H7 (cell line): ENCODE results near the gene BIK. TPM values are rescaled to one million over a fixed set of nuclear protein-coding genes. Genes with fewer than 3 reads are reported as not detected.
A peak's percentile ranks its signal among the peaks of the same experiment; 100 is the strongest.

Experiments
- DNase-seq: peaks from one replicate; pipeline ENCODE4 v3.0.0; 2012
- H3K27me3 ChIP-seq: 2 replicates; pipeline ENCODE4 v1.6.0; 2011; ENCODE audit warnings: mild to moderate bottlenecking, low read length; ENCODE audit not compliant: control insufficient read depth, insufficient read depth
- H3K36me3 ChIP-seq: replicated peaks from 2 replicates; pipeline ENCODE4 v1.5.1; 2011; ENCODE audit warnings: low read length; ENCODE audit not compliant: control insufficient read depth, insufficient read depth
- H3K4me3 ChIP-seq: 2 replicates; pipeline ENCODE4 v1.5.1; 2011; ENCODE audit warnings: low read depth, mild to moderate bottlenecking, control low read depth, low read length, moderate library complexity; ENCODE audit not compliant: insufficient read depth
- total RNA-seq: library from RNA; depleted of rRNA; stranded (reverse); fragments of >200 nt; shearing (Covaris generic); gene quantifications from 2 replicates; pipeline ENCODE4 v1.2.3, GENCODE V29; 2014; rRNA removed

Gene BIK, protein sequence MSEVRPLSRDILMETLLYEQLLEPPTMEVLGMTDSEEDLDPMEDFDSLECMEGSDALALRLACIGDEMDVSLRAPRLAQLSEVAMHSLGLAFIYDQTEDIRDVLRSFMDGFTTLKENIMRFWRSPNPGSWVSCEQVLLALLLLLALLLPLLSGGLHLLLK
- 2.1 and 3.2 TPM in 2 replicates for total RNA-seq

DNA sequence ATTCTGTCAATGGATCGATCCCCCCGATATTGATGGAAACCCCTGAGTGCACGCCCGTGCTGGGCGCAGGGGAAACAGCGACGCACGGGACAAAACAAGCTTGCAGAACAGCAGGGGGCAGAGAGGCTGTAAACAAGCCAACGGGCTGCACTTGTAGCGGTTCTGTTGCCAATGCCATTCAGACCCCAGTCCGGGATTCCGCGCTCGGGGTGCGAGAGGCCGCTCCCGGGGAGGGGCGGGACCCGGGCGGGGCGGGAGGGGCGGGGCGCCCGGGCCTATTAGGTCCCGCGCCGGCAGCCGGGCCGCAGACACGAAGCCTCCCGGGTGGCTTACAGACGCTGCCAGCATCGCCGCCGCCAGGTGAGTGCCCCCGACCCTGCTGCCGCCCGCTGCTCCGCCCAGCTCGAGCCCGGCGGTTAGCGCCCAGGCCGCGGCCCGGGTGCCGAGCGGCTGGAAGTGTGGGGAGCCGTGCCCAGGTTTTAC is at the start of gene BIK:
BIK (plus strand) TSS at position 307 of the 483 bp plus-strand sequence. CDS start 13,273 bp downstream, outside the sequence.
- peaks cover 32% of the 10 kb centered on the region for H3K27me3 ChIP-seq
- no peaks in the 10 kb centered on the region for H3K36me3 ChIP-seq
- peak; percentile 93 for DNase-seq
- peak within 1 kb of the TSS; percentile 54 for H3K4me3 ChIP-seq

GRCh38 chr22:43066134-43066533 is 44.4 kb upstream of the BIK start:
- no peak overlapping the region for H3K4me3 ChIP-seq
- no peaks in the 10 kb centered on the region for H3K27me3 ChIP-seq
- no peak for DNase-seq
- H3K36me3 ChIP-seq, result no peaks in the 10 kb centered on the region

DNA sequence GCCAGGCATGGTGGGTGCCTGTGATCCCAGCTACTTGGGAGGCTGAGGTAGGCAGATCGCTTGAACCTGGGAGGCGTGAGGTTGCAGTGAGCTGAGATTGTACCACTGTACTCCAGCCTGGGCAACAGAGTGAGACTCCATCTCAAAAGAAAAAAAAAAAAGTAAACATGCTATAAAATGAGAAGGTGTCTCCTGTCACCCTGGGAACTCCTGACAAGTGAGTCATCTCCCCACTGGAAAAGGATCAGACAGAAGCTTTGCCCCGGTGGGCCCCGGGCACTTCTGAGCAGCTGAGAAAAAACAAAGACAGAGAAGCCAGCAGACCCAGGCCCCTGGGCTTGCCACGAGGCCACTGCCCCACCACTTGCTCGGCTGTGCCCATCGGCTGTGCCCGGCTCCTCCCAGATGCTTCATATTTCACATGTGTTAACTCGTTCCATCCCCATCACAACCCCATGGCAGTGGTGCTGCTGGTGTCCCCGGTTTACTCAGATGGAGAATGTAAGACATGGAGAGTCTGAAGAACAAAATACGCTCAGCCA is 43.6 kb upstream of the BIK start:
- no peaks in the 10 kb centered on the region for H3K36me3 ChIP-seq
- no peaks in the 10 kb centered on the region for H3K27me3 ChIP-seq
- no peak for DNase-seq
- H3K4me3 ChIP-seq, result no peak overlapping the region

- H3K4me3 ChIP-seq, result no peak overlapping the region
- DNase-seq, result peak; percentile 42
- H3K27me3 ChIP-seq, result no peaks in the 10 kb centered on the region
- no peaks in the 10 kb centered on the region for H3K36me3 ChIP-seq
Observed at GRCh38 chr22:43077121-43077877, 33.3 kb upstream of the BIK start.

DNA sequence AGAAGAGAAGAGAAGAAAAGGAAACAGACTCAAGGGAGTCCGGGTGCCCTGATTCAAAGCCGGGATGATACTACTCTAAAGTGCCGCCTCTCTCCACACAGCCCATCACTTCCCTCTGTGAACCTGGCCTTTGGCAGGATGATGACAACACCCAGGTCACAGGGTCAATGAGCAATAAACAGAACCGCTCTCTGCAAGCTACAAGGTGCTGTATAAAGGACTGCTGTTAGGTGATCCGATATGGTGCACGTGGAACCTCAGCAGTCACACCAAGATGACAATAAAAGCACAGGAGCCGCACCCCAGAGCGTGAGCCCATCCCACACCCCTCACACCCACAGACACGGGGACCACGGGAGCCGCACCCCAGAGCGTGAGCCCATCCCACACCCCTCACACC is 32.0 kb upstream of the BIK start:
- Histone ChIP-seq H3K27me3 (no peaks in the 10 kb centered on the region), H3K4me3 (no peak overlapping the region)

DNA sequence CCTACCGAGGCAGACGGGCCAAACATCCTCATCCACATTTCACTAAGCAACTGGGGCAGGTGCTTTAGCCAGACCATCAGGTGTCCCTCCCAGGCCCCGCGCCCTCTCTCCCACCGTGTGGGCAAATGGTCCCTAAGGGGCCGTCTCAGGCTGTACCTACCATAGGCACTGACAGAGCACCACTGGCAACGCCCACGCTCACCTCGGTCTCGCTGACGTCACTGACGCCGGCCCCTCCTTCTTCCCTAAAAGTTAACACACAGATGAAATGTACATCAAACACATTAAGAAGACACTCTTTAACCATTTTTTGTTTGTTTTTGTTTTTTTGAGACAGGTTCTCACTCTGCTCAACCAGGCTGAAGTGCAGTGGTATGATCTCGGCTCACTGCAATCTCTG is 30.8 kb upstream of the BIK start:
- no peaks in the 10 kb centered on the region for H3K36me3 ChIP-seq
- H3K27me3 ChIP-seq, result no peaks in the 10 kb centered on the region
- H3K4me3 ChIP-seq, result no peak overlapping the region
- DNase-seq, result no peak

More for the DNA sequence above, 32.0 kb upstream of the BIK start:
- peak; percentile 28 for DNase-seq
- no peaks in the 10 kb centered on the region for H3K36me3 ChIP-seq

DNA sequence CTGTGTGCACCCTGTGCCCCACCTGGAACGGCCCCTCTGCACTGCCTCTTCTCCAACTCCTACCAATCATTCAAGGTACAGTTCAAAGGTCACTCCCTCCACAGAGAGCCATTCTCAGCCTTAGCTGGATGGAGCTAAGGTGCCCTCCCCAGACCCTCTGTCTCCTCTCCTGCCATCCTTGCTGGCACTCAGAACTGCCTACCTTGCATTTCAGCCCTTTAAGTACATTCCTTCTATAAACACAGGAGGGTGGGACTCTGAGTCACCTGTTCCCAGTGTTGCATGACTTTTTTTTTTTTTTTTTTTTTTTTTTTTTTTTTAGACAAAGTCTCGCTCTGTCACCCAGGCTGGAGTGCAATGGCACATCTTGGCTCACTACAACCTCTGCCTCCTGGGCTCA is 29.9 kb upstream of the BIK start:
- H3K36me3 ChIP-seq, result no peaks in the 10 kb centered on the region
- no peak overlapping the region for H3K4me3 ChIP-seq
- H3K27me3 ChIP-seq, result no peaks in the 10 kb centered on the region
- DNase-seq, result peak; percentile 33

DNA sequence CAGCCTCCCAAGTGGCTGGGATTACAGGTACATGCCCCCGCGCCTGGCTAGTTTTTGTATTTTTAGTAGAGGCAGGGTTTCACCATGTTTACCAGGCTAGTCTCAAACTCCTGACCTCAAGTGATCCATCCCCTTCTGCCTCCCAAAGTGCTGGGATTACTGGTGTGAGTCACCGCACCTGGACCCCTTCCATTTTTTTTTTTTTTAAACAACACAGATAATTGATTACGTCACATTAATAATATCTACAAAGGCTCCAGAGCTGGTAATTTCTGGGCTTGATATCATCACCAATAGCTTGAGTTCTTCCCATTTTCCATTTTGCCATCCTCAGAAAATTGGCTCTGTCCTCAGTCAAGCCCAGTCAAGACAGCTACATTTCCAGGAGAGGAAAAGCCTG is 28.6 kb upstream of the BIK start:
- DNase-seq, result no peak
- Histone ChIP-seq H3K4me3 (no peak overlapping the region), H3K27me3 (no peaks in the 10 kb centered on the region), H3K36me3 (no peaks in the 10 kb centered on the region)

GRCh38 chr22:43085658-43086606 is 24.6 kb upstream of the BIK start:
- DNase-seq, result no peak
- no peaks in the 10 kb centered on the region for H3K27me3 ChIP-seq
- no peaks in the 10 kb centered on the region for H3K36me3 ChIP-seq
- no peak overlapping the region for H3K4me3 ChIP-seq

GRCh38 chr22:43088627-43088983 is 21.9 kb upstream of the BIK start:
- Histone ChIP-seq H3K27me3 (no peaks in the 10 kb centered on the region), H3K36me3 (no peaks in the 10 kb centered on the region), H3K4me3 (peak overlapping the region; percentile 88)
- DNase-seq, result peak; percentile 64

- Histone ChIP-seq H3K27me3 (no peaks in the 10 kb centered on the region), H3K36me3 (no peaks in the 10 kb centered on the region), H3K4me3 (peak within 1 kb of the TSS; percentile 88)
- peak; percentile 99 for DNase-seq
Observed at GRCh38 chr22:43088984-43089717, 21.4 kb upstream of the BIK start, which contains the start of gene TTLL1. TSS of gene TTLL1 (minus strand) at chr22:43089391. CDS start at chr22:43075586, 13,805 bp downstream.

- H3K36me3 ChIP-seq, result no peaks in the 10 kb centered on the region
- peak; percentile 32 for DNase-seq
- H3K27me3 ChIP-seq, result no peaks in the 10 kb centered on the region
- no peak overlapping the region for H3K4me3 ChIP-seq
Observed at GRCh38 chr22:43090130-43090789, 20.3 kb upstream of the BIK start.

DNA sequence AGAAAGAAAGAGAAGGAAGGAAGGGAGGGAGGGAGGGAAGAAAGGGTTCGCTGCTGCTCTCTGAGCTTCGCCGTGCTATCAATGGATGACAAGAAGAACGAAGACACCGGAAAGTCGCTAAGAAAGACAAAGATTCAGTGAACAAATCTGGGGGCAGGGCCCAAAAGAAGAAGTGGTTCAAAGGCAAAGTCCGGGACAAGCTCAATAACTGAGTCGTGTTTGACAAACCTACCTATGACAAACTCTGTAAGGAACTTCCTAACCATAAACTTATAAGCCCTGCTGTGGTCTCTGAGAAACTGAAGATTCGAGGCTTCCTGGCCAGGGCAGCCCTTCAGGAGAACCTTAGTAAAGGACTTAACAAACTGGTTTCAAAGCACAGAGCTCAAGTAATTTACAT is 18.5 kb upstream of the BIK start:
- no peak overlapping the region for H3K4me3 ChIP-seq
- H3K36me3 ChIP-seq, result no peaks in the 10 kb centered on the region
- no peaks in the 10 kb centered on the region for H3K27me3 ChIP-seq
- DNase-seq, result no peak
